ENCODE results near the gene PHC2.

GRCh38 chr1:33382661-33383415 lies 48.1 kb downstream of the PHC2 start:
- TF ChIP-seq, protein P1, sequence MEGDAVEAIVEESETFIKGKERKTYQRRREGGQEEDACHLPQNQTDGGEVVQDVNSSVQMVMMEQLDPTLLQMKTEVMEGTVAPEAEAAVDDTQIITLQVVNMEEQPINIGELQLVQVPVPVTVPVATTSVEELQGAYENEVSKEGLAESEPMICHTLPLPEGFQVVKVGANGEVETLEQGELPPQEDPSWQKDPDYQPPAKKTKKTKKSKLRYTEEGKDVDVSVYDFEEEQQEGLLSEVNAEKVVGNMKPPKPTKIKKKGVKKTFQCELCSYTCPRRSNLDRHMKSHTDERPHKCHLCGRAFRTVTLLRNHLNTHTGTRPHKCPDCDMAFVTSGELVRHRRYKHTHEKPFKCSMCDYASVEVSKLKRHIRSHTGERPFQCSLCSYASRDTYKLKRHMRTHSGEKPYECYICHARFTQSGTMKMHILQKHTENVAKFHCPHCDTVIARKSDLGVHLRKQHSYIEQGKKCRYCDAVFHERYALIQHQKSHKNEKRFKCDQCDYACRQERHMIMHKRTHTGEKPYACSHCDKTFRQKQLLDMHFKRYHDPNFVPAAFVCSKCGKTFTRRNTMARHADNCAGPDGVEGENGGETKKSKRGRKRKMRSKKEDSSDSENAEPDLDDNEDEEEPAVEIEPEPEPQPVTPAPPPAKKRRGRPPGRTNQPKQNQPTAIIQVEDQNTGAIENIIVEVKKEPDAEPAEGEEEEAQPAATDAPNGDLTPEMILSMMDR (IDR thresholded peaks at IDR 0.05; ENCODE audit: poor library complexity) = no peak
- TF ChIP-seq EZH2 (IDR thresholded peaks at IDR 0.05; ENCODE audit: borderline replicate concordance) (no peak), EZH2phosphoT487 (IDR thresholded peaks at IDR 0.05; ENCODE audit: low read depth, severe bottlenecking, unreplicated experiment) (no peak)
